Progenitor cell of endocrine pancreas (in vitro differentiated cells): ENCODE measurements around the gene RABL2B. TPM values are rescaled to one million over a fixed set of nuclear protein-coding genes. Genes with fewer than 3 reads are reported as not detected.
A peak's percentile ranks its signal among the peaks of the same experiment; 100 is the strongest.

Experiments used
- DNase-seq: peaks from one replicate; pipeline ENCODE4 v3.0.0; 2021; ENCODE audit warnings: low spot score; ENCODE audit not compliant: unreplicated experiment
- H3K27ac Mint-ChIP-seq: 2 replicates; pipeline ENCODE4 v1.8.0; 2021; ENCODE audit warnings: mild to moderate bottlenecking, moderate library complexity, mixed read lengths
- H3K27me3 Mint-ChIP-seq: 2 replicates; pipeline ENCODE4 v1.8.0; 2021; ENCODE audit warnings: mixed read lengths
- H3K36me3 Mint-ChIP-seq: 2 replicates; pipeline ENCODE4 v1.8.0; 2022; ENCODE audit warnings: mixed read lengths; ENCODE audit not compliant: insufficient read depth
- H3K4me1 Mint-ChIP-seq: 2 replicates; pipeline ENCODE4 v1.8.0; 2021; ENCODE audit warnings: low read depth, mixed read lengths
- H3K4me3 Mint-ChIP-seq: 2 replicates; pipeline ENCODE4 v1.8.0; 2021; ENCODE audit warnings: low read depth, mild to moderate bottlenecking, moderate library complexity, mixed read lengths
- H3K9me3 Mint-ChIP-seq: 2 replicates; pipeline ENCODE4 v1.8.0; 2021; ENCODE audit warnings: low read depth, mixed read lengths
- total RNA-seq: library from RNA; stranded (reverse); gene quantifications from 2 replicates; pipeline ENCODE4 v1.2.1, GENCODE V29; 2021
- TF ChIP-seq, protein P1 (sequence below): fragments of 200-600 bp; sonication (generic); IDR thresholded peaks from one replicate; pipeline ENCODE4 v1.5.0; 2021; ENCODE audit warnings: antibody characterized with exemption, mild to moderate bottlenecking; ENCODE audit not compliant: unreplicated experiment

The RABL2B gene
- total RNA-seq, 1 donor from 2014 or later = 88.7 TPM

DNA sequence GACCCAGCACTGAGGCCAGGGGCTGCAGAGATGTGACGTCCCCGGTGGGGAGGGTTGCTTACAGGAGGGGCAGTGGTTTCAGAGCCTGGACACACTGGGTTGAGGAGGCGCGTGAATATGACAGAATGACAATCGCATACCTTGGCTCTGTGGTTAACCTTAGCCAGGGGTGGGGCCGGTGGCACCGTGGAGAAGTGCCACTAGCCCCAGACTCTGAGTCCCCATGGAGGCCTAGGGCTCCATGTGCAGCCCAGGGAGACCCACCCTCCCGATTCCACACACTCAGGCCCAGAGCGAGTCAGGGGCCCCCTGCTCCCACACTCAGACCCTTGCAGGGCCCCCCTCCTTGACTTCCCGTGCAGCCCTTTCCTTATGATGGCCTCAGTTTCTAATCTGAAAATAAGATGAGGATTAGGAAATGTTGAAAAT is 49.1 kb downstream of the RABL2B start:
- TF ChIP-seq, protein P1, sequence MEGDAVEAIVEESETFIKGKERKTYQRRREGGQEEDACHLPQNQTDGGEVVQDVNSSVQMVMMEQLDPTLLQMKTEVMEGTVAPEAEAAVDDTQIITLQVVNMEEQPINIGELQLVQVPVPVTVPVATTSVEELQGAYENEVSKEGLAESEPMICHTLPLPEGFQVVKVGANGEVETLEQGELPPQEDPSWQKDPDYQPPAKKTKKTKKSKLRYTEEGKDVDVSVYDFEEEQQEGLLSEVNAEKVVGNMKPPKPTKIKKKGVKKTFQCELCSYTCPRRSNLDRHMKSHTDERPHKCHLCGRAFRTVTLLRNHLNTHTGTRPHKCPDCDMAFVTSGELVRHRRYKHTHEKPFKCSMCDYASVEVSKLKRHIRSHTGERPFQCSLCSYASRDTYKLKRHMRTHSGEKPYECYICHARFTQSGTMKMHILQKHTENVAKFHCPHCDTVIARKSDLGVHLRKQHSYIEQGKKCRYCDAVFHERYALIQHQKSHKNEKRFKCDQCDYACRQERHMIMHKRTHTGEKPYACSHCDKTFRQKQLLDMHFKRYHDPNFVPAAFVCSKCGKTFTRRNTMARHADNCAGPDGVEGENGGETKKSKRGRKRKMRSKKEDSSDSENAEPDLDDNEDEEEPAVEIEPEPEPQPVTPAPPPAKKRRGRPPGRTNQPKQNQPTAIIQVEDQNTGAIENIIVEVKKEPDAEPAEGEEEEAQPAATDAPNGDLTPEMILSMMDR = no peak
- H3K27me3 Mint-ChIP-seq = peaks cover 47% of the 10 kb centered on the region
- no peaks in the 10 kb centered on the region for H3K36me3 Mint-ChIP-seq
- H3K4me1 Mint-ChIP-seq = no peaks in the 10 kb centered on the region
- H3K4me3 Mint-ChIP-seq = no peak overlapping the region
- no peaks in the 10 kb centered on the region for H3K9me3 Mint-ChIP-seq
- H3K27ac Mint-ChIP-seq = no peak overlapping the region
- no peak for DNase-seq

DNA sequence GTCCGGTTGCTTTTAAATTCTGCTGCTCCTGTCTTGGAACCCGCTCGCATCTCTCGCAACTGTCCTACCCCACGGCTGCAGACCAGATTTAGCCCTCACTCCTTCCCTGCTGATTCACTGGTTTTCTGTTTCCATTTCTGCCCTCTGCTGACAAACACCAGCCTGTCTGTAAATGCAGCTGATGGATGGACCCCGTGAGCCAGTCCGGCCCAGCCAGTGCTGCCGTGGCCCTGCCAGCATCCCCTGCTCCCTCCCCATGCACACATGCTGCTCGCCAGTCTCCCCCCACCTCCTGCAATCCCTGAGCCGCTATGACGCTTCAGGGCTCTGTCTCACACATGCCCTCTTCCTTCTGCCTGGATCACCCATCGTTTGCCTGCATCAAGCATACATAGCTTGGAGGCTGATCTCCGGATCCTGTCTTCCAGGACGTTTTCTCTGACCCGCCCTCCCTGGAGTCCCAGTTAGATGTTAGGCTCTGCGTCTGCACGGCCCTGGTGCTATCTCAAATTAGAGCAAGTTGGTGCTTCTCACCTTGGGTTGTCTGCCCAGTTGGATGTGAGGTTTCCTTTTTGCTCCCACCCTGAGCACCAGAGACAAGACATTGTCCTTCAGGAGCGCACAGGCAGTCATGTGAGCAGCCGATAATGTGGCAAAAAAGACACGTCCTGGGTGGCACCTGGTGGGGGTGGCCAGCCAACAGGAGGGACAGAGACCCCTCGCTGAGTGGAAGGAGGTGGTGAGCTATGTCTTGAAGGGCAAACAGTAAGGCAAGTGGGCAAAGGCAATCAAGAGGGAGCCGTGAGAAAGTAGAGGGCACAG is 49.7 kb downstream of the RABL2B start:
- peaks cover 41% of the 10 kb centered on the region for H3K27me3 Mint-ChIP-seq
- H3K9me3 Mint-ChIP-seq = no peaks in the 10 kb centered on the region
- TF ChIP-seq, protein P1 = no peak
- DNase-seq = no peak
- no peak overlapping the region for H3K27ac Mint-ChIP-seq
- no peak overlapping the region for H3K4me3 Mint-ChIP-seq
- H3K36me3 Mint-ChIP-seq = no peaks in the 10 kb centered on the region
- no peaks in the 10 kb centered on the region for H3K4me1 Mint-ChIP-seq

DNA sequence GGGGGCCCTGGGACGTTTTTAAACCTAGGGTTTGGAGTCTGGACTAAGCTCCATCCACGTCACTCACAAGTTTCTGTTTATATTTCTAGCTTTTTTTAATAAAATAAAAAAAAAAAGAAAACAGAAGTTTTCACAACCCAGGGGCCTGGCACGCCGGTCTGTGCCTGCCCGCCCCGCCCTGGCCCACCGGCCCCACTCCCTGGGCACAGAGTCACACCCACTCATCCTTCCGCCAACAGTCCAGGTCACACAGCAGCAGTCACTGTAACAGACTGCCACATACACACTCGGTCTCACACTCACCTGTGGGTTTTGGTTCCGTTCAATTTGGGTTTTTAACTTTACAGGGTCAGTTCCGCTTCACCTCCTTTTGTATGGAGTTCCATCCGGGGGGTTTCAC is 50.8 kb downstream of the RABL2B start:
- H3K4me3 Mint-ChIP-seq = no peak overlapping the region
- H3K9me3 Mint-ChIP-seq = no peaks in the 10 kb centered on the region
- peaks cover 35% of the 10 kb centered on the region for H3K27me3 Mint-ChIP-seq
- no peaks in the 10 kb centered on the region for H3K4me1 Mint-ChIP-seq
- TF ChIP-seq, protein P1 = no peak
- no peaks in the 10 kb centered on the region for H3K36me3 Mint-ChIP-seq
- H3K27ac Mint-ChIP-seq = no peak overlapping the region
- no peak for DNase-seq

DNA sequence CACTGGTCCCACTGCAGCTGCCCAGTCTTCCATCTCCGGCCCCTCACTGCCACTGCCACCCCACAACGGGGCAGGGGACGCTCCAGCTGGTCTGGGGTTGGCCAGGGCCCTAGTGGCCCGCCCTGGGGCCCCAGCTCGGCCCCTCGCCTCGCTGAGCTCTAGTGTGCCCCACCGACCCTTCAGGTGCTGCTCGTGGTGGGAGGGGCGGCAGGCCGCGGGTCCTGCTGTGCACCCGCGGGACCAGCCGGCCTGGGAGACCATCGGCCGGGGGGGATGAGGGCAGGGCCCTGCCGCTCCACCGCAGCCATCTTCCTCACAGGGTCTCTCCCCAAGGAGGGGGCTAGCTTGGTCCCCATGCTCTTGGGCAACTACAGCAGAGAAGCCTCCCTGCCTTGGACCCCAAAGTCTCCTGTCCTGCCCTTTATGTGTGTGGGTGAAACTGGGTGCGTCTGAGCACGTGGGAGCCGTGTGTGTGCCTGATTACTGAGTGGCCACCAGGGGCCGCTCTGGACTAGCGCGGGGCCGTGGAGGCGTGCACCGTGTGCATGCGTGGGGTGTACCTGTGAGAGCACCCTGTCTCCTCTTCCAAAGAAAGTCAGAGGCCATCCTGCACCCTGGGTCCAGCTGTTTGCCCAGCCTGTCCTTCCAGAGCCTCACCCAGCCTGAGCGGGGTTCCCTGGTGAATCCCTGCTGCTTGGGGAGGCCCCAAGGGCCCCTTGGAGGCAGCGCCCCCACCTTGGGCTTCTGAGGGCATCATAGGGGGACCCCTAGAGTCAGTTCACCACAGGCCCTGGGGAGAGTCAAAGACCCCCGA is 51.4 kb downstream of the RABL2B start:
- Mint-ChIP-seq H3K27ac (no peak overlapping the region), H3K4me1 (no peaks in the 10 kb centered on the region), H3K4me3 (no peak overlapping the region), H3K27me3 (peaks cover 29% of the 10 kb centered on the region), H3K36me3 (no peaks in the 10 kb centered on the region), H3K9me3 (no peaks in the 10 kb centered on the region)
- TF ChIP-seq, protein P1 = peak; percentile 56
- DNase-seq = no peak

DNA sequence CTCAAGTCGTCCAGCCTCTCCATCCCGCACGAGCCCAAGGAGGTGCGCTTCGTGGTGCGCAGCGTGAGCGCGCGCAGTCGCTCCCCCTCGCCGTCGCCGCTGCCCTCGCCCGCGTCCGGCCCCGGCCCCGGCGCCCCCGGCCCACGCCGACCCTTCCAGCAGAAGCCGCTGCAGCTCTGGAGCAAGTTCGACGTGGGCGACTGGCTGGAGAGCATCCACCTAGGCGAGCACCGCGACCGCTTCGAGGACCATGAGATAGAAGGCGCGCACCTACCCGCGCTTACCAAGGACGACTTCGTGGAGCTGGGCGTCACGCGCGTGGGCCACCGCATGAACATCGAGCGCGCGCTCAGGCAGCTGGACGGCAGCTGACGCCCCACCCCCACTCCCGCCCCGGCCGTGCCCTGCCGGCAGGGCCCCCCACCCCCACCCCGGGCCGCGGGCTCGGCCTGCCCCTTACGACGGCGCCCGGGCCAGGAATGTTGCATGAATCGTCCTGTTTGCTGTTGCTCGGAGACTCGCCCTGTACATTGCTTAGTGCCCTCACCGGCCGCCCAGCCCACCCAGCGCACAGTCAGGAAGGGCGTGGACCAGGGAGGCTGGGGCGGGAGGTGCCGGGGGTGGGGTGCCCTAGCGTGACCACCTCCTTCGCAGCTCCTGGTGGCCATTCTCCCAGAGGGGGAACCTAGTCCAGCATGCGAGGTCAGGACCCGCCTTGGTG is 52.3 kb downstream of the RABL2B start:
- H3K9me3 Mint-ChIP-seq = no peaks in the 10 kb centered on the region
- no peaks in the 10 kb centered on the region for H3K36me3 Mint-ChIP-seq
- peaks cover 20% of the 10 kb centered on the region for H3K27me3 Mint-ChIP-seq
- no peak overlapping the region for H3K27ac Mint-ChIP-seq
- no peaks in the 10 kb centered on the region for H3K4me1 Mint-ChIP-seq
- H3K4me3 Mint-ChIP-seq = no peak overlapping the region
- TF ChIP-seq, protein P1 = no peak
- DNase-seq = no peak
